GM19025 (cell line): ENCODE results near the gene SEC22C.
"Not testable (repeated sequence)": the region's sequence is repeated elsewhere in the genome, so short reads cannot be mapped to it uniquely, and the experiment has no call there.

Experiments used
- ATAC-seq: cut with Tn5 transposase; IDR thresholded peaks from one replicate; pipeline ENCODE4 v1.9.1; 2021; ENCODE audit warnings: mild to moderate bottlenecking, low read depth, moderate library complexity; ENCODE audit not compliant: unreplicated experiment

Gene SEC22C

GRCh38 chr3:42581709-42582473 is at the start of gene SEC22C:
TSS of gene SEC22C (minus strand) at chr3:42581967. CDS start at chr3:42569046, 12,921 bp downstream.
- peak; percentile 91 for ATAC-seq

GRCh38 chr3:42613462-42613861 is 31.7 kb upstream of the SEC22C start:
- no peak for ATAC-seq

DNA sequence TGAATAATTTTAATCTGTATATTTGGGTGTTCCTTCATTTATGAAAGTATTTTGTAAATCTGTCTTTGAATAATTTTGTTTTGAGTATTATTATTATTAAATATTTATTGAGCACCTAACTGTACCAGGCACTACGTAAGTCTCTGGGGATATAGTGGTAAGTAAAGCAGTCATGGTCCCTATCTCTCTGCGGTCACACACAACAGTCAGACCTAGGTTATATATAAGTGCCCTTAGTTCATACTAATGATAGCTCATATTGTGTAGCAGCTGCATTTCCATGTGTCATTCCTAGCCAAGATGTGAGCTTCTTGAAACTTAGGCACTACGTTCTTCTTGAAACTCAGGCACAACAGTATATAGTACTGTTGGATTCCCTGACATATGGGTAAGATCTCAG is 31.2 kb upstream of the SEC22C start:
- ATAC-seq, result no peak

- ATAC-seq, result no peak
These were observed 30.4 kb upstream of the SEC22C start for GRCh38 chr3:42612217-42612616.

- no peak for ATAC-seq
These were observed 29.2 kb upstream of the SEC22C start for GRCh38 chr3:42610976-42611375.

DNA sequence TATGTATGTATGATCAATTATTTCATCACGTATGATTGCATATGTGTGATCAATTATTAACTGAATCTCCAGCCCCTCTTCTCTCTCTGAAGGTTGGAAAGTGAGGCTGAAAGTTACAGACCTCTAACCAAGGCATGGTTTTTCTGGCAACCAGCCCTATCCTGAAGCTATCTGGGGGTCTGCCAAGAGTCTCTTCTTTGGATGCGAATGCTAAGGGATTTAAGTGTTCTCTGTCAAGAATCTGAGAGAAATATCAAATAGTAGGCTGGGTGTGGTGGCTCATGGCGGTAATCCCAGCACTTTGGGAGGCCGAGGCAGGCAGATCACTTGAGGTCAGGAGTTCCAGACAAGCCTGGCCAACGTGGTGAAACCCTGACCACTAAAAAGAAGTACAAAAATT is 26.8 kb upstream of the SEC22C start:
- no peak for ATAC-seq

DNA sequence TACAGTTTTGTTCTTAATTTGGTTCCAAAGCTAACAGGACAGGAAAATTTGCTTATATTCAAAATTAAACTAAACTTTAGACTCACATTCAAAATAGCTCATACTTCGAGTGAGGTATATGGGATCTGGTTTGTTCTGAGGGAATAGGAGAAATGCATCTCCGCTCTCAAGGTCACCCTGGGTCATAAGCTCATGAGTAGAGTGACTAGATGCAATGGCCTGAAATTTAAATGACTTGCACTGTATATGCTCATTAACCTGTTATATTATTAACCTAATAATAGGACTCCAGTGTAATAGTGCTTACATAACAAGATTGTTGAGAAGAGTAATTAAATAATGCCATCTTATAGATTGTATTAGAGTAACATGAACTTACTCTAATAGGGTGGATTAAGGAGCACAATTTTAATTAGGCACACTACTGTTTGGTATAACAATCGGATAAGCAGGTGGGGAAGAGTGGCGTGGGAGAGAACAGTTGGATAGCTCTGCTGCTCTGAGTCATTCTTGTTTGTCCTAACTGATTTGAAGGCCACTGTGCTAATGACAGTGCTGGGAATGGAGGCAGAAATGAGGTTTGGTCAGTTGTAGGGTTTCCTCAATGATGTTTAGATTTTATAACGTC is 23.9 kb upstream of the SEC22C start:
- no peak for ATAC-seq

- ATAC-seq, result no peak
These were observed 21.2 kb upstream of the SEC22C start for GRCh38 chr3:42602961-42603360.

DNA sequence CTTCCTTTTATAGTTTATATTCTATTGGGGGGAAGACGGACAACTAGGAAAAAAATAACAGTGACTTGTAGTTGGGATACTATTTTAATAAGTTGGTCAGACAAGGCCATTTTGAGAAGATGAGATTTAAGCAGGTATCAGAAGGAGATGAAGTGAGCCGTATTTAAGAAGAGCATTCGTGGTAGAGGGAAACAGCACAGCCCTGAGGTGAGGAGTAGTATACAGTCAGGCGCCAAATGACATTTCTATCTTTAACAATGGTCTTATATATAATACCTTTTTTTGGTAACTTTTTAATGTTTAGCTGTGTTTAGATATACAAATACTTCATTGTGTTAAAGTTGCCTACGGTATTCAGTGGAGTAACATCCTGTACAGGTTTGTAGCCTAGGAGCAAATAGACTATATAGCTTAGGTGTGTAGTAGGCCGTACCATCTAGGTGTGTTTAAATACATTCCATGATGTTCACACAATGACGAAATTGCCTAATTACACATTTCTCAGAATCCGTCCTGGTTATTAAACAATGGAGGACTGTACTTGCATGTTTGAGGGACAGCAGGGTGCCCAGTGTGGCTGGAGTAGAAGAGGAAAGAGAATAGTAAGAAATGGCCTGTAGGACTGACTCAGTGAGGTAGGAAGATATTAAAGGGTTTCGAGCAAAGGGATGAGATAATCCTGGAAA is 20.3 kb upstream of the SEC22C start:
- no peak for ATAC-seq

DNA sequence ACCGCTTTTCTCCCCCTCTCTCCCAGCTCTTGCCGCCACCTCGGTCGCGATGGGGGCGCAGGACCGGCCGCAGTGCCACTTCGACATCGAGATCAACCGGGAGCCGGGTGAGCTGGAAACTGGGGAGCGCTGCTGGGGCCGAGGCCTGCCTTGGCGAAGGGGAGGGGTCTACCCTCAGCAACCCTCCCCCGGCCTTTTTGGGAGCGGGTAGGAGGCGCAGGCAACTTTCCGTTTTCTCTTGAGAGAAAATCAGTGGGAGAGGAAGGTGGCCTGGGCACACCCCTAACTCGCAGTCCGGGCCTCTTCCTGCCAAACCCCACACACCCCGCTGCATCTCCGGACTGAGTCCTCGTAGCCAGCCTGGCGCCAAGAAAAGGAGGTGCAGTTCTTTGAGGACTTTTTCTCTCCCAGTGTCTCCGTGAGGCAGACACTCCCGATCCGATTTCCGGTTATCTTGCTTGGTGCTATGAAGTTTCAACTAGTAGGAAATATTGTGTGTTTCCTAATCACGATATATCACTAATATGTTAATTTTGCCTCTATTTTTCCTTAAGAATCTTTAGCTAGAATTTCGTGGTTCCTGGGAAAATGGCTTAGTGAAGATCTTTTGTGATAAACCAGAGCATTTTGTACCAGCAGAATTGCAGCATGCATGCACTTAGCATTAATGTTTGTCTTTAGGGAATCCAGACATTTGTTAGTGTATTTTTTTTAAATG is 19.4 kb upstream of the SEC22C start:
- peak; percentile 9 for ATAC-seq

- peak; percentile 84 for ATAC-seq
These were observed 18.6 kb upstream of the SEC22C start, which contains the start of gene NKTR for GRCh38 chr3:42600111-42600957. TSS of gene NKTR (plus strand) at chr3:42600686. CDS start at chr3:42601007, 321 bp downstream.

- not testable (repeated sequence) for ATAC-seq
These were observed 15.3 kb upstream of the SEC22C start for GRCh38 chr3:42597098-42597497.

DNA sequence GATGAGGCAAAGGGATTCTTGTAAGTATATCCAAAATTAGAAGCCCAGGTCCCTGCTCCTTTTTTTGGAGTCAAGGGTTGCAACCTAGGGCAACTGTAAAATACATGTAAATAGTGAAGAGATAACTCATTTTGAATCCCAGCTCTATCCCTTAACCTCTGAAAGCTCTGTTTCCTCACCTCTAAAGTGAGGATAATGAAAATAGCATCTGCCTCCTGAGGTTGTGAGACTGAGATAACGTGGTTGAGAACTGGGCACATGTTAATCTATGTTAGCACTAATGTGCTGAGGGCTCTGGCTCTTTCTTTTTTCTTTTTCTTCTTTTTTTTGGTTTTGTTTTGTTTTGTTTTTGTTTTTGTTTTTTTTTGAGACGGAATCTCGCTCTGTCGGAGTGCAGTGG is 13.9 kb upstream of the SEC22C start:
- ATAC-seq, result no peak

- ATAC-seq, result no peak
These were observed 11.9 kb upstream of the SEC22C start for GRCh38 chr3:42593635-42594034.

- no peak for ATAC-seq
These were observed 10.0 kb upstream of the SEC22C start for GRCh38 chr3:42591811-42592210.

- ATAC-seq, result no peak
These were observed 9.4 kb upstream of the SEC22C start for GRCh38 chr3:42590989-42591756.

DNA sequence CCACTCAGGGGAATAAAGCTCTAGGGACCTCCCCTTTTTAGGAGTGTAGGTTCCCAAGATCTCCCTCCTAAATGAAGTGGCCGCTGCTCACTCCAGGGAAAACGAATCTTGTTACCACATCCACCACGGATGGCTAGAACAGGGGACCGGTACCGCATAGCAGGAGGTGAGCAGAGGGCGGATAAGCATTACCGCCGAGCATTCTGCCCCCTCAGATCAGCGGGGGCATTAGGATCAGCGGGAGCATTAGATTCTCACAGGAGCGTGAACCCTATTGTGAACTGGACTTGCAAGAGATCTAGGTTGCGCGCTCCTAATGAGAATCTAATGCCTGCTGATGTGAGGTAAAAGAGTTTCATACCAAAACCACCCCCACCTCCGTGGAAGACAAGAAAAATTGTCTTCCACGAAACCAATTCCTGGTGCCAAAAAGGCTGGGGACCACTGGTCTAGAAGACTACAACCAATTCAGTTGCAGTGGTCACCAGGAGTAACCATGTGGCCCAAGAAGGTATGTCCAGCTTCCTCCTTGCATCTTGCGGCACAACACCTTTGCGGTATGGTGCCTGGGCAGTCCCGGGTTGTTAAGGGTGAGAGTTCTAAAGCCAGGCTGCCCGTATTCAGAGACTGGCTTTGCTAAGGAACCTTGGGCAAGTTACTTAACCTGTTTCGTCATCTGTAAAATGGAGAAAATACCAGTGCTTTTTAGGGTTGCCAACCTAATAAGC is 7.8 kb upstream of the SEC22C start:
- ATAC-seq, result no peak

DNA sequence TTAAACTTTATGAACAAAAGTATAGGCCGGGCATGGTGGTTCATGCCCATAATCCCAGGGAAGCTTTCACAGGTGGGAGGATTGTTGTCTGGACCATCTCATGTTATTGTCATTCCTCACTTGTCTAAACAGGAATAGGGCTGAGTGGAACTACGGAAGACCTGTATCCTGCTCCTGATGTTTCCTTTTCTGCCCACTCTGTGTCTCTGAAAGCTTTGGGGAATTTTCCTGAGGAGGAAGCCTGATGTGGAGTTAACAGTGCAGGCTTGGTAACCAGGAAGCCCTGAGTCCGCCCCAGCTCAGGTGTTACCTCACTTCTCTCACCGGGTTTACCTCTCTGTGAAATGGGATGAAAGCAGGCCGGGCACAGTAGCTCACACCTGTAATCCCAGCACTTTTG is 6.9 kb upstream of the SEC22C start:
- no peak for ATAC-seq
